Epithelial cell of prostate (primary cell): ENCODE measurements around the gene RPIA.
"Not testable (repeated sequence)": the region's sequence is repeated elsewhere in the genome, so short reads cannot be mapped to it uniquely, and the experiment has no call there.

Experiments used
- DNase-seq: peaks from one replicate; pipeline ENCODE4 v3.0.0-alpha.2; 2011; ENCODE audit warnings: low read depth, low spot score
- H3K27ac ChIP-seq: fragments of 450-650 bp; 2 replicates; pipeline ENCODE4 v1.5.1; 2017; ENCODE audit warnings: mild to moderate bottlenecking

RPIA gene

DNA sequence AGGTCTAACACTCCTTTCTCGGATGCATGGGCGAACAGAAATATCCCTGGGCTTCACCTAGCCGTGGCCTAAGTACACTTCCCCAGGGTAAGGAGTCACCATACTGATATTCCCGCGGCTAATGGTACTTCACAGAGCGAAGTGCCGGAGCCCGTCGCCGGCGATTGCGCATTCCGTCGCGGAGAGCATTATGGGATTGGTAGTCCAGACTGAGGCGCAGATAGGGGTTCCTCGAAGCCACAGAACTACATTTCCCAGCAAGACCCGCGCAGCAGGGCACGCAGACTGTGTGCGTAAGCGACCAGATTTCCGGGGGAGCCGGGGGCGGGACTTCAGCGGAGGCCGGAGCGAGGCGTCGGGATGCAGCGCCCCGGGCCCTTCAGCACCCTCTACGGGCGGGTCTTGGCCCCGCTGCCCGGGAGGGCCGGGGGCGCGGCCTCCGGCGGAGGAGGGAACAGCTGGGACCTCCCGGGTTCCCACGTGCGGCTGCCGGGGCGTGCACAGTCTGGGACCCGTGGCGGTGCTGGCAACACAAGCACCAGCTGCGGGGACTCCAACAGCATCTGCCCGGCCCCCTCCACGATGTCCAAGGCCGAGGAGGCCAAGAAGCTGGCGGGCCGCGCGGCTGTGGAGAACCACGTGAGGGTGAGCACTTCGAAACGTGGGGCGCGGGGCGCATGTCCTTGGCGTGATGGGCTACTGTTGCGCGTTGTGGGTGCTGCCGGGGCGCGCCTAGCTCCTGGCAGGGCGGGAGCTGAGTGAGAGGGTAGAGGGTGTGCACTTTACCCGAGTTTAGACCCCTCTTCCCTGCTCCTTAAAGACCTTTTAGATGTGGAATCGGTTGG lies at the start of gene RPIA:
RPIA (plus strand) TSS at position 335 of the 845 bp plus-strand sequence; CDS start at position 361, 26 bp downstream.
- H3K27ac ChIP-seq = peak within 1 kb of the TSS; percentile 67
- peak; percentile 95 for DNase-seq

DNA sequence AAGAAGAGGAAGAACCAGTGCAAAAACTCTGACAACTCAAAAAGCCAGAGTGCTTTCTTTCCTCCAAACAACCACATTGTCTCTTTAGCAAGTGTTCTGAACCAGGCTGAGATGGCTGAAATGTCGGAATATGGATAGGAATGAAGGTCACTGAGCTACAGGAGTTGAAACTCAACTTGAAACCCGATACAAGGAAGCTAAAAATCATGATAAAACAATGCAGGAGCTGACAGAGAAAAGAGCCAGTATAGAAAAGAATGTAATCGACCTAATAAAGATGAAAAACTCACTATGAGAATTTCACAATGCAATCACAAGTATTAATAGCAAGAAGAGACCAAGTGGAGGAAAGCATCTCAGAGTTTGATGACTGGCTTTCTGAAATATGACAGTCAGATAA lies 49.2 kb upstream of the RPIA start:
- DNase-seq = no peak
- no peak overlapping the region for H3K27ac ChIP-seq

DNA sequence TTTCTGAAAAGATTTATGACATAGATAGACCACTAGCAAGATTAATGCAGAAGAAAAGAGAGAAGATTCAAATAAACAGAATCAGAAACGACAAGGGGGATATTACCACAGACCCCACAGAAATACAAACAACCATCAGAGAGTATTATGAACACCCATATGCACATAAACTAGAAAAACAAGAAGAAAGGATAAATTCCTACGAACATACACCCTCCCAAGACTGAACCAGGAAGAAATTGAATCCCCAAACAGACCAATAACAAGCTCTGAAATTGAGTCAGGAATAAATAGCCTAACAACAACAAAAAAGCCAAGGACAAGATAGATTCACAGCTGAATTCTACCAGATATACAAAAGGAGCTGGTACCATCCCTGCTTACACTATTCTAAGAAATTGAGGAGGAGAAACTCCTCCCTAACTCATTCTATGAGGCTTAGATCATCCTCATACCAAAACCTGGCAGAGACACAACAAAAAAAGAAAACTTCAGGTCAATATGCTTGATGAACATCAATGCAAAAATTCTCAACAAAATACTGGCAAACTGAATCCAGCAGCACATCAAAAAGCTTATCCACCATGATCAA lies 46.1 kb upstream of the RPIA start:
- not testable (repeated sequence) for DNase-seq, H3K27ac ChIP-seq

DNA sequence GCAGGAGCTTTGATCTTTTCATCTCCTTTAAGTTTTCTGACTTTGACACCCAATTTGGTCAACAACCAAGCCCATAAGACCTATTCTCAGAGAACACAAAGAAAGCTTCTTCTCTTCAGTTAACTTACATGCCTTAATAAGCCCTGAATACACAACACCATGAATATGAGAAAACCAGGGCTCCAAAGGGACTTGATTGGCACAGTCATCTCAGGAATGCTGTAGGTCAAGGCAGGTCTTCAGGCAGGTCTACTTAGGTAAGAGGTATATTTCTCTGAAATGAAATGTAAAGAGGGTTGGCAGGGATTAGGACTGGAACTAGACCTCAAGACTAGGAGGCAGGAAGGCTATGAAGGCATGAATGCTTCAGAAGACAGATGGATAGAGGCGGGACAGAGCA lies 39.8 kb upstream of the RPIA start:
- DNase-seq = no peak

DNA sequence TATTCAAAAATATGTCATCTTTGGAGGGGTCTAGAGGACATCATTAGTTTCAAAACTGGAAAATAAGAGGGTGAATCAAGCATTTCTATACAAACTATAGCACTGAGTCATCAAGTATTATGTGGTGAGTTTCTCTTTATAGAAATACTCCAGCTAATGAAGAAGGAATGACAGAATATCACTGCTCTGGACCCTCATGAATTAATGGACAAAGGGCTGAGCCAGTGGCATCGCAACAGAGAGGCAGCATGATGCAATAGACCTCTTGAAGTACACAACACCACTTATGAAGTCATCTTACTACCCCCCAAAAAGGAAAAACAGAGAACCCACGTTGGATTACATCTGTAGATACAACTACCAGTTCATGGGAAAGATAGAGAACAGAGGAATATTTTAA lies 36.8 kb upstream of the RPIA start:
- peak overlapping the region; percentile 16 for H3K27ac ChIP-seq
- DNase-seq = no peak

More for the DNA sequence above, 39.8 kb upstream of the RPIA start:
- no peak overlapping the region for H3K27ac ChIP-seq

DNA sequence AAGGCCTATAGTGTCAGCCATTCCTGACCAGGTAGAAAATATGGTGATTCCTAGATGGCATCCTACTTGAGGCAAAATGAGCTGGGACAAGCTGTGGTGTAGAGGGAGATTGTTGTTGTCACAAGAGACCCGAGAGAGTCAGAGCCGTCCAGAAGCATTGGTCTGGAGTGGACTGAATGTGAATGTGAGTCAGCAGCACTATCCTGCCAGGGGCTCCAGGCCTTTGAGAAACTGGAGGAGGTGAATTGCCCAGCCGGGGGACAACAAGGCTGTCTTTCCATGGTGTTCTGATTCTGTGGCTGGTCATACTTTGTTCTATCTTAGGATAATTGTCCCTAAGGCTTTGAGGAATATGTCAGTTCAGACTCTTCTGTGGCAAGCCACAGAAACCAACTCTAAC lies 34.8 kb upstream of the RPIA start:
- H3K27ac ChIP-seq = no peak overlapping the region
- DNase-seq = no peak

DNA sequence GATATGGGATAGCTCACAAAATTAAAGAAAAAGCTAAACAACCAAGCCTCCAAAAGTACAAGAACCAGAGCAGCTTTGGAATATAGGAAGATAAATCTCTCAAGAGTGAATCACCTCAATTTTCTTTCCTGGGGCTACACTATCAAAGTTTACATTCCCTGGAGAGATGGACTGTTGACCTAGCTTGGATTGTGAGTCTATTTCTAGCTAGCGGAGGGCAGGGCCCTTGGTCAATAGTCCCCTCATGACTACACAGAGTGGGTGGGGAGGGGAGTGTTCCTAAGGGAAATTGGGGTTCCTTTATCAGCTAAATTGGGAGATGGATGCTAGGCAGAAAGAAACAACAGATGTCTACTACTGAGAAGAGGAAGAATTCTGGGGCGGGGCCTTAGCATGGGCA lies 34.3 kb upstream of the RPIA start:
- no peak for DNase-seq
- no peak overlapping the region for H3K27ac ChIP-seq

DNA sequence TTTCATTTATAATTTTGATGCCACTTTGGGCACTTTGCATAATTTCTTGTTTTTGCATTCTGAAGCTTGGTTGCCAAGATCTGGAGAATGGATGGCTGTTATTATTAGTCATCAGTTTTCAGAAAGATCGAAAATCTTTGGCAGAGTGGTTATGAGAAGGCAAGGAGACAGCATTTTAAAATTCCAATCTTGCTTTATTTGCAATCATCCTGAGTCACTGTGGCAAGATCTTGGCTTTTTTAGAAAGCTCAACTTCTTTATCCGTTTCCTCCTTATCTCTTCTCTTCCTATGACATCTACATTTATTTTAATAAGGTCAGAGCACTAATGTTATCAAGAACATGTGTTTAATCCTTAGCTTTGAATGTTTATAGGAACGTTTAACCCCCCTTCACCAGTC lies 33.1 kb upstream of the RPIA start:
- peak overlapping the region; percentile 69 for H3K27ac ChIP-seq
- no peak for DNase-seq

DNA sequence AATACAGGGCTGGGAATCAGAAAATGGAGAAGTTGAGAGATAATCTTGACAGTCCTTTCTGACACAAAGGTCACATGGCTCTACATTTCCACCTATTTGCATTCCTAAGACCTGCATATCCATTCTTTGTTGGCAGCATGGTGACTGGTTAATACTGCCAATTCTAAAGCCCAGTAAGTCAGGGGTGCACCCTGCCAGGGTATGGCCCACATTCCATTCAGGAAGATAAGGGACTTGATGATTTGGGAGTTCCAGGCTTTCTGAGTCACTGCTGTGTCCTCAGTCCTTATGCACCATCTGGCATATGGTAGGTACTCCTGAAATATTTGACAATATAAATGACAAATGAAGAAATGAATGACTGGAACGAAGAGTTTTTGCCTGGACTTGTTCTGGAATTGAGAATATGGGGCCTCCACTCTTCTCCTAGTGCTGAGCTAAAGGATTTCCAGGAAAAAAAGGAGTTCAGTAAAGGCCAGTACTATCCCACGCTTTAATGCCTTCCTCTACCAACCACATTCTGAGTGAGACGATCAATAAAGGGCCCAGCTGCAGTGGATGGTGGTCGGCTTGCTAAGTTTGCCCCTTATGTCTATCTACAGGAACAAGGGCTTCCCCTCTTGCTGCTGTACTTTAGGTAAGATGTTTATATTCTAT lies 32.5 kb upstream of the RPIA start:
- no peak for DNase-seq

DNA sequence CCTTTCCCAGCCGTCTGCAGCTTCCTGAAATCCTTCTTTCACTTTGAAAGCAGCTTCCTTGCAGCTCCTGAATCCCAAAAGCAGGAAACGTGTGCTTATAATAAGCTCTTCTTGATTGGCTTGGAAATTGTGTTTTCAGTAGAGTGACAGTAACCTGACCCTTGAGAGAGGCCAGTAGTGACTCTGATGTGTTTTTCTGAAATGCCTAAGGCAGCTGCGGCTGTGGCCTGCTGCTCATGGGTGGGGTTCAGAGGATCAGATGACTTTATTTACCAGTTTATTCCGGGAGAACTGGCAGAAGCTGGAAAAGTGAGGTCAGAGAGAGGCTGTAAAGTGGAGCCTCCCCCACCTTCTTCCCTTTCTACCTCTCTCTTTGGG lies 31.9 kb upstream of the RPIA start:
- no peak for DNase-seq
- peak overlapping the region; percentile 69 for H3K27ac ChIP-seq

More for the DNA sequence above, 32.5 kb upstream of the RPIA start:
- peak overlapping the region; percentile 69 for H3K27ac ChIP-seq

DNA sequence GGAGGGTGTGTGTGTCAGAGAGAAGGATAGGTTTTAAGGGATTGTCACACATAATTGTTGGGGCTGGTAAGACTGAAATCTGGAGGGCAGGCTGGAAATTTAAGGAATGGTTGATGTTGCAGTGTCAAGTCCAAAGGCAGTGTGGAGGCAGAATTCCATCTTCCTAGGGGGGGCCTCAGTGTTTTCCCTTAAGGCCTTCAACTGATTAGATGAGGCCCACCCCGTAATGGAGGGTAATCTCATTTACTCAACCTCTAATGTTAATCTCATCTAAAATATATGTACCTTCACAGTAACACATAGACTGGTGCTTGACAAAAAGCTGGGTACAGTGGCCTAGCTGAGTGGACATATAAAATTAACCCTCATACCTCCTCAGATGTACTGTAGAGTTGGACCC lies 30.9 kb upstream of the RPIA start:
- H3K27ac ChIP-seq = no peak overlapping the region
- no peak for DNase-seq

DNA sequence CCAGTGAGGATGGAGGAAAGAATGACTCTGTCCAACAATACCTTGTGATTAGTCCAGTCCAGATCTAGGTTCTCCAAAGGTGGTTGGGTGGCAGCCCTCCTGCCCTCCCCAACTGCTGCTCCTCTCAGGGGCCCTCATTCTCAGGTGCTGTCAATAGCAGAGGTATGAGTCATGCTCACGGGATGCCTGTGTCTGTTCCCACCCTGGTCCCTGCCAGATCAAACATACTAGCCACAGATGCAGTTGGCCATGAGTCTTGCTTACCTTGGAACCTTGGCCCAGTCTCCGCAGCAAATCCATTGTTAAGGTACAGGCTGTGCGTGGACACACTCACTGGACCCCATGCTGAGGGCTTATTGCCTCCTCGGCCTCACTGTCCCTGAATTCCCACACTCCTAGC lies 24.9 kb upstream of the RPIA start:
- H3K27ac ChIP-seq = no peak overlapping the region
- no peak for DNase-seq

DNA sequence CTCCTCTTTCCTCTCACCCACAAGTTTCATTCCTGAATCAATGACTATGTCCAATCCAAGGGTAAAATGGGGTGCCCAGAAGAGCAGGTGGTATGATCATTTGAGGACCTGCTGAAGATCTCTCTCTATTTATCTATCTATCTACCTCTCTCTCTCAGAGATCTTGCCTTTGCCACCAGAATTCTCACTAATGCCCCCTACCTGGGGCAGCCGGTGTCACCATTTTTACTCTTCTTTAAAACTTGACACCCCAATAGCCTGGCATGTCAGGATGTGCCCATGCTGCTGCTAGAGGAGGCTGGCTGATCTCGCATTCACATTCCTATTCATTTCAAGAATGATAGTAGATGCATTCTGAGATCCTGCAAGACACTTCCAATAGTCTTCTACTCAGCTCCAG lies 24.3 kb upstream of the RPIA start:
- H3K27ac ChIP-seq = no peak overlapping the region
- DNase-seq = no peak

DNA sequence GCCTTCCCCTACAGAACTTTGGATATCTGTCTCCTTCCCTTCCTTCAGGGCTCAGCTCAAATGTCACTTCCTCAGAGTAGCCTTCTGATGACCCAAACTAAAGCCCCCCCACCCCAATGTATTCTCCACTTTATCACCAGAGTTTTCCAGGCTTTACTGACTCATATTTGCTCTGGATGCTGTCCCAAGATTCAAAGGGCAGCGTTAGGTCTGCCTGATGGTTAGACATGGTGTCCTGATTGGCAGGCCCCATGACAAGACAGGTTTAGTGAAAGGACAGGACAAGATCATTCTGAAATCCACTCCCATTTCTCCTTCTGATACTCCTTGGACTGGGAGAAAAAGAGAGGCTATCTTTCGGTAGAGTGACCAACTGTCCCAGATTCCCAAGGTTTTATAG lies 22.6 kb upstream of the RPIA start:
- no peak for DNase-seq
- H3K27ac ChIP-seq = no peak overlapping the region

DNA sequence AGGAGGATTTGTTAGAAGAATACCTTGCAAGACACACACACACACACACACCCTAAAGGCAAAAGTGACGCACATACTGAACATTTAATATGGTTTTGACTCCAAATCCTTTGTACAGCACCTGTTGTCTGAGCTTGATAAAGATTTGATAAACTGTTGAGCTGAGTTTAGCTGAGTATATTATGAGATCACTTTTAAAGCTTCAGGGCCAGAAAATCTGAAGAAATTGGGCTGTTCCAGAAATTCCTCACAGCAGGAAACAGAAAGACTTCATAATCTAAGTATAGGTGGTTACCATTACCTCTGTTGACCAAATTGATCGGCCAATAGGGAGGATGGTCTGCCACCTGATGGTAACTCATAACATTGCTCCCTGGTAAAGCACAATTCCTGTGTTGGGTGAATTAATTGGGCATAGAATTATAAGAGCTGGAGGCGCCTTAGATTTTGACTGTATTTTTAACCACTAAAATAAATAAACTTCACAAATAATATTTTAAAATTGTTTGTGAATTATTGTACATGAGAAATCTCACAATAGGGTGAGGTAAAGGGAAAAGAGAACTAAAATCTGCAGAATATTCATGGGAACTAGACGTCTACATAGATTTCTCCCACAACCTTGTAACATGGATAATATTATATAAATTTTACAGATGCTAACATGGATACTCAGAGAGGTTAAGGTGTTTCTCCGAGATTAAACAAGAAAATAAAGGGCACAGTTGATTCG lies 21.8 kb upstream of the RPIA start:
- no peak overlapping the region for H3K27ac ChIP-seq
- no peak for DNase-seq

DNA sequence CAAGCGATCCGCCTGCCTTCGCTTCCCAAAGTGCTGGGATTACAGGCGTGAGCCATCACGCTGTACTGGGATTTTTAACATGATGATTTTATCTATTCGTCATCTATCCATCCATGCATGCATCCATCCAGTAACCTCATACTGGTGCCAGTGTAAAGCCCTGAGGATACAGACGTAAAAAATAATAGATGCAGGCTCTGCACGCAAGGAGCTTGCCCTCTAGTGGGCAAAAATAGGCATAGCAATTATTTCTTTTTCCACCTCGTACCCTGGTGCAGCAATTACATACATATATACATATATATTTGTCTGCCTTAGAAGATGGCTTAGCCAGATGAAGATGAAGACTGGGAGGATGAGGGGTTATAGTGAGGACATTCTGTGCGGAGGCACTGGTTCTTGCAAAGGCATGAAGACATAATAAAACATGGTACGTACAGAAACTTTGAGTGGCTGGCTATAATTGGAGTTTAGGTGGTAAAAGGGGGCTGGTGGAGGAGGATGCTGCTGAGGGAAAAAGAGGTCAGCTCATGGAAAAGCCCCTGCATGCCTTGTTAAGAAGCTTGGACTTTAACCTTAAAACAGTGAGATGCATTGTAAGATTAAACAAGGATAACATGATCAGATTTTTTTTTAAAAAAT lies 19.6 kb upstream of the RPIA start:
- DNase-seq = no peak
- no peak overlapping the region for H3K27ac ChIP-seq

DNA sequence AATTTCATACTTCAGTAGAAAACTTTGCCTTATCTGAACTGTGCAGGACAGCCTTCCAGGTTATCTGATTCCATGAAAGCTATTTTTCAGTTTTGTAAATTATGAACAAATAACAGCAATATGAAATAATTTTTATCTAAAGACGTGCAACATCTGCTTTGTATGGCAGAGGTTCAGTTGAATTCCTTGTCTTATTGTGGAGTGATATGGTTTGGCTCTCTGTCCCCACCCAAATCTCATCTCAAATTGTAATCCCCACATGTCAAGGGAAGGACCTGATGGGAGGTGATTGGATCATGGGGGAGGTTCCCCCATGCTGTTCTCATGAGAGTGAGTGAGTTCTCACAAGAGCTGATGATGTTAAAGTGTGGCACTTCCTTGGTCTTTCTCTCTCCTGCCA lies 18.1 kb upstream of the RPIA start:
- DNase-seq = no peak

DNA sequence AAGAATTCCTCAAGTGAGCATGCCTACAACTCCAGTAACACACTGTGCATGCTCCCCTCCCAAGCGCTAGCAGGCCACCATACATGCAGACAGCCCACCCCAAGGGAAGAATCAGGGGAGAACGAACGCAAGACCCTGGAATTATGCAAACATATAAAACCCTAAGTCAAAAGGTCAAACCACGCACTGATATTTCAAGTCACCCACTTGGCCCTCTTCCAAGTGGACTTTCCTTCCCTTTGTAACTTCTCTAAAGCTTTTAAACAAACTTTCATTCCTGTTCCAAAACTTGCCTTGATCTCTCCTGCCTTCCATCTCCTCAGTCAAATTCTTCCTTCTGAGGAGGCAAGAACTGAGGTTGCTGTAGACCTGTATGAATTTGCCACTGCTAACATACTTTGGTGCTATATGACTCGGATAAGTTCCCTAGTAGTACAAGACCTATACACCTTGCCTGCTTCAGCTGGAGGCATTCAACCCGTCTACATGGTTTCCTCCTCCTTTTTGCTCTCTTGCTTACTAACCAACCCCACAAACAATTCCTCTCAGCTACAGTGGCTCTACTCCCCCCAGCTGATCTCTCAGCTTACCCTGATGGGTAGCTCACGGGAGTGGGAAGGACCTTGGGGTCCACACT lies 11.1 kb upstream of the RPIA start:
- H3K27ac ChIP-seq = no peak overlapping the region
- no peak for DNase-seq

More for the DNA sequence above, 18.1 kb upstream of the RPIA start:
- H3K27ac ChIP-seq = no peak overlapping the region

DNA sequence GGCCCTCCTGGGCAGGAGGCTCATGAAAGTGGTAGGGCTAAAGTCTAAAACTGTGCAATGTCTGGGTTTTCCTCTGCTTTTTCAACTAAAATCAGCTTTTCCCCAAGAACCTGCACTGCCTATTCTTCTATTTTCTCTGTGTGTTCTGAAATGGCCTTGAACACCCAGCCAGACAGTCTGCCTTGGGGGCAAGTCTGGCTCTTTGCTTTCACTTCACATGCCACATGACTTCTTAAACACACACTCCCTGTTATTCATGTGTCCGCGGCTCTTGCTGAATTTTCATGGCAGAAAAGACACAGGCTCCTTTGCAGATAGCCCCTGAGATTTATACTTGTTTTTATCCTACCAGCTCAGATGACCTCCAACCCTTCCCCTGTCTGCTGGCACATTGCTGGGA lies 10.6 kb upstream of the RPIA start:
- H3K27ac ChIP-seq = no peak overlapping the region
- DNase-seq = no peak
